Measurements from ENCODE around the gene RNF213.

GRCh38 chr17:80415626-80416137, 155.0 kb downstream of the RNF213 start:
- TF ChIP-seq CTCF (IDR thresholded peaks at IDR 0.05) (no peak), POLR2A (IDR thresholded peaks at IDR 0.05) (no peak)
